Keratinocyte (primary cell): Measurements from ENCODE around the gene RPL7L1. TPM values are rescaled to one million over a fixed set of nuclear protein-coding genes. Genes with fewer than 3 reads are reported as not detected.

ENCODE experiments used
- DNase-seq: peaks from one replicate; pipeline ENCODE4 v3.0.0-alpha.2; 2011; ENCODE audit warnings: low read depth, missing footprints, low spot score
- FAIRE-seq: peaks from 2 replicates; lab custom pipeline; 2011; peaks lifted over from hg19 to GRCh38; lab: Jason Lieb, UNC
- H2AFZ ChIP-seq: 2 replicates; pipeline ENCODE4 v1.6.0; 2012; ENCODE audit warnings: low read length, control low read depth, inconsistent platforms; ENCODE audit not compliant: control insufficient read depth
- H3K27ac ChIP-seq: 2 replicates; pipeline ENCODE4 v1.5.1; 2011; ENCODE audit warnings: low read length; ENCODE audit not compliant: control insufficient read depth, insufficient read depth
- H3K27me3 ChIP-seq: 3 replicates; pipeline ENCODE4 v1.6.0; 2011; ENCODE audit warnings: low read length; ENCODE audit not compliant: control insufficient read depth, insufficient read depth; ENCODE audit errors: extremely low read depth
- H3K36me3 ChIP-seq, 2 experiments: 2 replicates in 1 of 2; 3 replicates in 1 of 2; pipeline ENCODE4 v1.5.1; 2011; ENCODE audit warnings: low read length in 2 of 2, mild to moderate bottlenecking in 1 of 2; ENCODE audit not compliant: control insufficient read depth in 2 of 2, insufficient read depth in 2 of 2; ENCODE audit errors: extremely low read depth in 1 of 2
- H3K4me1 ChIP-seq: 3 replicates; pipeline ENCODE4 v1.5.1; 2011; ENCODE audit warnings: low read length; ENCODE audit not compliant: control insufficient read depth, insufficient read depth; ENCODE audit errors: extremely low read depth
- H3K4me2 ChIP-seq: 3 replicates; pipeline ENCODE4 v1.6.0; 2011; ENCODE audit warnings: low read depth, low read length; ENCODE audit not compliant: control insufficient read depth, insufficient read depth; ENCODE audit errors: extremely low read depth
- H3K4me3 ChIP-seq, 3 experiments: fragments of 200-600 bp in 1 of 3; sonication (generic) in 1 of 3; 2 replicates in 2 of 3; 3 replicates in 1 of 3; pipeline ENCODE4 v1.5.1; 2011 to 2016; ENCODE audit warnings: low read length in 3 of 3, mild to moderate bottlenecking in 3 of 3, control low read depth in 2 of 3, inconsistent platforms in 1 of 3, low read depth in 1 of 3, mixed read lengths in 1 of 3, mixed run types in 1 of 3, moderate library complexity in 1 of 3; ENCODE audit not compliant: control insufficient read depth in 2 of 3, insufficient read depth in 2 of 3; ENCODE audit errors: extremely low read depth in 1 of 3
- H3K79me2 ChIP-seq: 2 replicates; pipeline ENCODE4 v1.6.0; 2012; ENCODE audit warnings: low read length; ENCODE audit not compliant: control insufficient read depth, insufficient read depth
- H3K9ac ChIP-seq: 3 replicates; pipeline ENCODE4 v1.6.0; 2011; ENCODE audit warnings: low read length; ENCODE audit not compliant: control insufficient read depth, insufficient read depth; ENCODE audit errors: extremely low read depth
- H3K9me1 ChIP-seq: 3 replicates; pipeline ENCODE4 v1.6.0; 2011; ENCODE audit warnings: low read length; ENCODE audit not compliant: control insufficient read depth, insufficient read depth; ENCODE audit errors: extremely low read depth
- H3K9me3 ChIP-seq: 2 replicates; pipeline ENCODE4 v1.5.1; 2012; ENCODE audit warnings: low read depth, low read length; ENCODE audit not compliant: control insufficient read depth
- H4K20me1 ChIP-seq: 3 replicates; pipeline ENCODE4 v1.6.0; 2011; ENCODE audit warnings: low read length; ENCODE audit not compliant: control insufficient read depth, insufficient read depth; ENCODE audit errors: extremely low read depth
- EZH2 ChIP-seq: IDR thresholded peaks from one replicate; pipeline ENCODE4 v1.6.1; 2012; ENCODE audit warnings: inconsistent platforms, mild to moderate bottlenecking, low read length, moderate library complexity
- dilution Hi-C: fragments of 300-500 bp; cut with MboI; formaldehyde crosslinking; loops from one replicate; pipeline ENCODE4 v1.7.0; 2020; ENCODE audit warnings: low sequenced_read_pairs; ENCODE audit not compliant: extremely low pct_ligation_motif_present
- polyA plus RNA-seq, 5 experiments: library from polyadenylated mRNA; depleted of rRNA in 3 of 5; stranded (reverse) in 3 of 5; stranded (forward) in 1 of 5; unstranded in 1 of 5; fragments of >200 nt; gene quantifications; 1 replicate in 1 of 5; 2 replicates in 3 of 5; 3 replicates in 1 of 5; pipeline versions ENCODE4 v1.2.1 to v1.2.3, GENCODE V29; 2011 to 2012; ENCODE audit warnings: missing spikeins in 2 of 5, low read depth in 1 of 5, low replicate concordance in 1 of 5
- TF ChIP-seq, protein P1 (sequence below), 3 experiments: IDR thresholded peaks in 1 of 3; conservative IDR thresholded peaks in 1 of 3; optimal IDR thresholded peaks in 1 of 3; 2 replicates in 2 of 3; 3 replicates in 1 of 3; pipeline versions ENCODE3 to v1.5.1; 2011; ENCODE audit warnings: low read length in 3 of 3, mild to moderate bottlenecking in 3 of 3, moderate library complexity in 2 of 3, control low read depth in 1 of 3, inconsistent platforms in 1 of 3; ENCODE audit not compliant: insufficient read depth in 2 of 3; ENCODE audit errors: extremely low read depth in 1 of 3

The RPL7L1 gene
- polyA plus RNA-seq, 1 donor (not counting 4 experiments of a cell fraction or from before 2014, with no cell fraction given), result 76.8 TPM

- Histone ChIP-seq H3K4me3 (no peak overlapping the region), H4K20me1 (no peaks in the 10 kb centered on the region), H2AFZ (no peak overlapping the region), H3K79me2 (no peaks in the 10 kb centered on the region), H3K27ac (no peak overlapping the region), H3K9me3 (no peaks in the 10 kb centered on the region), H3K9me1 (no peaks in the 10 kb centered on the region), H3K9ac (no peak overlapping the region), H3K36me3 (peaks cover 8 to 9% of the 10 kb centered on the region in 2 experiments), H3K4me1 (no peaks in the 10 kb centered on the region), H3K27me3 (no peaks in the 10 kb centered on the region), H3K4me2 (no peak overlapping the region)
- TF ChIP-seq, protein P1, sequence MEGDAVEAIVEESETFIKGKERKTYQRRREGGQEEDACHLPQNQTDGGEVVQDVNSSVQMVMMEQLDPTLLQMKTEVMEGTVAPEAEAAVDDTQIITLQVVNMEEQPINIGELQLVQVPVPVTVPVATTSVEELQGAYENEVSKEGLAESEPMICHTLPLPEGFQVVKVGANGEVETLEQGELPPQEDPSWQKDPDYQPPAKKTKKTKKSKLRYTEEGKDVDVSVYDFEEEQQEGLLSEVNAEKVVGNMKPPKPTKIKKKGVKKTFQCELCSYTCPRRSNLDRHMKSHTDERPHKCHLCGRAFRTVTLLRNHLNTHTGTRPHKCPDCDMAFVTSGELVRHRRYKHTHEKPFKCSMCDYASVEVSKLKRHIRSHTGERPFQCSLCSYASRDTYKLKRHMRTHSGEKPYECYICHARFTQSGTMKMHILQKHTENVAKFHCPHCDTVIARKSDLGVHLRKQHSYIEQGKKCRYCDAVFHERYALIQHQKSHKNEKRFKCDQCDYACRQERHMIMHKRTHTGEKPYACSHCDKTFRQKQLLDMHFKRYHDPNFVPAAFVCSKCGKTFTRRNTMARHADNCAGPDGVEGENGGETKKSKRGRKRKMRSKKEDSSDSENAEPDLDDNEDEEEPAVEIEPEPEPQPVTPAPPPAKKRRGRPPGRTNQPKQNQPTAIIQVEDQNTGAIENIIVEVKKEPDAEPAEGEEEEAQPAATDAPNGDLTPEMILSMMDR (optimal IDR thresholded peaks at IDR 0.05 in 1 of 3, IDR thresholded peaks at IDR 0.05 in 1 of 3, conservative IDR thresholded peaks at IDR 0.05 in 1 of 3; ENCODE audit: extremely low read depth in 1 of 3, insufficient read depth in 2 of 3, low read length in 3 of 3), result no peak
- TF ChIP-seq EZH2, result no peak
- FAIRE-seq (no peak), DNase-seq (no peak)
- dilution Hi-C loops, result no loop called here
Observed at GRCh38 chr6:42860036-42860435, 19.4 kb upstream of the RPL7L1 start.

DNA sequence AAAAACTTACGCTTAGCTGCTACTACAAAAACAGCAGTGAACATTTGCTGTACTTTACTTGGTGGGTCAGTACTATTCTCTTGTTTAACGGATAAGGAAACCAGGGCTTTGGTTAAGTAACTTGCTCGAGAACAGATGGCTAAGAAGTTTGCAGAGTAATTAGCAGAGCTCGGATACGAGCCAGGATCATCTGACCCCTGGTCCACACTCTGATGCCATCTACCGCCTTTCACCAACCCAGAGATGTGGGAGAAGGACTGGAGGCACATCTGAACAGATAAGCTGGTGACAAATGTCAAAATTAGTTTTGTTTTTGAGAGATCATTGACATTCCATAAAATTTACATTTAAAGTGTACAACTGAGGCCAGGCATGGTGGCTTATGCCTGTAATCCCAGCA lies 18.9 kb upstream of the RPL7L1 start:
- Histone ChIP-seq H3K4me2 (no peak overlapping the region), H3K27ac (no peak overlapping the region), H3K9ac (no peak overlapping the region), H3K4me3 (no peak overlapping the region), H3K27me3 (no peaks in the 10 kb centered on the region), H2AFZ (no peak overlapping the region), H3K36me3 (peaks cover 9% of the 10 kb centered on the region in 2 experiments), H3K79me2 (no peaks in the 10 kb centered on the region), H3K9me3 (no peaks in the 10 kb centered on the region), H3K4me1 (no peaks in the 10 kb centered on the region), H4K20me1 (no peaks in the 10 kb centered on the region), H3K9me1 (no peaks in the 10 kb centered on the region)
- dilution Hi-C loops, result no loop called here
- DNase-seq, result no peak
- TF ChIP-seq, protein P1 (optimal IDR thresholded peaks at IDR 0.05 in 1 of 3, IDR thresholded peaks at IDR 0.05 in 1 of 3, conservative IDR thresholded peaks at IDR 0.05 in 1 of 3; ENCODE audit: extremely low read depth in 1 of 3, insufficient read depth in 2 of 3, low read length in 3 of 3), result no peak
- TF ChIP-seq EZH2, result no peak
- FAIRE-seq, result no peak
